Stomach smooth muscle (tissue), 2 donors: ENCODE results near the gene SGIP1.
"Not testable (repeated sequence)": the region's sequence is repeated elsewhere in the genome, so short reads cannot be mapped to it uniquely, and the experiment has no call there.

Source experiments
- H3K27ac ChIP-seq: one replicate; pipeline ENCODE4 v1.7.0; 2013; ENCODE audit warnings: mild to moderate bottlenecking, low read length, inconsistent platforms
- H3K27me3 ChIP-seq, 2 donors: one replicate each; pipeline ENCODE4 v1.7.0; 2013; ENCODE audit warnings: low read length in 2 of 2; ENCODE audit not compliant: insufficient read depth in 2 of 2, control insufficient read depth in 1 of 2
- H3K36me3 ChIP-seq, 2 donors: one replicate each; pipeline ENCODE4 v1.7.0; 2013; ENCODE audit warnings: low read length in 2 of 2; ENCODE audit not compliant: control insufficient read depth in 2 of 2, insufficient read depth in 2 of 2
- H3K4me1 ChIP-seq: one replicate; pipeline ENCODE4 v1.7.0; 2013; ENCODE audit warnings: low read length; ENCODE audit not compliant: control insufficient read depth, insufficient read depth
- H3K4me3 ChIP-seq, 2 donors: one replicate each; pipeline ENCODE4 v1.7.0; 2013; ENCODE audit warnings: low read length in 2 of 2
- H3K9ac ChIP-seq, 2 donors: one replicate each; pipeline ENCODE4 v1.7.0; 2013; ENCODE audit warnings: low read length in 2 of 2, mild to moderate bottlenecking in 1 of 2
- H3K9me3 ChIP-seq, 2 donors: one replicate each; pipeline ENCODE4 v1.7.0; 2013; ENCODE audit warnings: low read length in 2 of 2; ENCODE audit not compliant: control insufficient read depth in 2 of 2
- donor health status: healthy.
- donor health status: Pancreatic carcinoma.

Gene SGIP1

DNA sequence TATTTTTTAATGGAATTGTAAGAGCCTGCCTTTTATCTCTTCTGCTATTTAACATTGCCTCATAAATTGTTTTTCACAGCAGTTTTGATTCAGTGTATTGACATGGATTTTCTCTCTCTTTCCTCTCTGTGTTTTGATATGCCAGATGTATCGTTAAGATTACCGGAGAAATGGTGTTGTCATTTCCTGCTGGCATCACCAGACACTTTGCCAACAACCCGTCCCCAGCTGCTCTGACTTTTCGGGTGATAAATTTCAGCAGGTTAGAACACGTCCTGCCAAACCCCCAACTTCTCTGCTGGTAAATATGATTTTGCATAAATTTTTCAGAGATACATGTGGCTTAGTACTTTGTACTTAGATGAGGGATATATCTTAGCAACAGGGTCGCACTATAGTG is 195.2 kb downstream of the SGIP1 start:
- no peaks in the 10 kb centered on the region for H3K4me1 ChIP-seq
- no peaks in the 10 kb centered on the region for H3K27me3 ChIP-seq
- no peak overlapping the region for H3K27ac ChIP-seq
- no peaks in the 10 kb centered on the region for H3K36me3 ChIP-seq
- no peak overlapping the region for H3K4me3 ChIP-seq
- no peaks in the 10 kb centered on the region for H3K9me3 ChIP-seq
- H3K9ac ChIP-seq = no peak overlapping the region

DNA sequence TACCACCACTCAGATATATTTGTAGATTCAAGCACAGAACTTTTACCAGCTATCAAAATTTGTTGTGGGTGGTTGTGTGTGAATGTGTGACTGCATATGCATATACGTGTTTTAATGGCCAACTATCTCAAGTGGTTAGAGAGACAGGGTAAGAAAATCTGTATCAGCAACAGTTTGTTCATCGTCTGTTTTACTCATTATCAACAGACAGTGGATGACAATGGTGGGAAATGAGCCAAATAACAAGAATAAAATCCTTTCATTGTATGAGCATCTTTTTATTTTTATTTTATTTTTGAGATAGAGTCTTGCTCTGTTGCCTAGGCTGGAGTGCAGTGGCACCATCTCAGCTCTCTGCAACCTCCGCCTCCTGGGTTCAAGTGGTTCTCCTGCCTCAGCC is 195.6 kb downstream of the SGIP1 start:
- Histone ChIP-seq H3K9me3 (no peaks in the 10 kb centered on the region), H3K27me3 (no peaks in the 10 kb centered on the region), H3K4me1 (no peaks in the 10 kb centered on the region), H3K9ac (no peak overlapping the region), H3K4me3 (no peak overlapping the region), H3K27ac (no peak overlapping the region), H3K36me3 (no peaks in the 10 kb centered on the region)

GRCh38 chr1:66730462-66730861 is 196.5 kb downstream of the SGIP1 start:
- Histone ChIP-seq H3K27ac (no peak overlapping the region), H3K36me3 (no peaks in the 10 kb centered on the region), H3K27me3 (no peaks in the 10 kb centered on the region), H3K9ac (no peak overlapping the region), H3K4me1 (no peaks in the 10 kb centered on the region), H3K9me3 (no peaks in the 10 kb centered on the region), H3K4me3 (no peak overlapping the region)

- no peak overlapping the region for H3K4me3 ChIP-seq
- H3K4me1 ChIP-seq = no peaks in the 10 kb centered on the region
- no peaks in the 10 kb centered on the region for H3K36me3 ChIP-seq
- H3K9me3 ChIP-seq = no peaks in the 10 kb centered on the region
- no peak overlapping the region for H3K27ac ChIP-seq
- H3K9ac ChIP-seq = no peak overlapping the region
- no peaks in the 10 kb centered on the region for H3K27me3 ChIP-seq
Observed at GRCh38 chr1:66731170-66731865, 197.4 kb downstream of the SGIP1 start.

- Histone ChIP-seq H3K4me3 (no peak overlapping the region), H3K27me3 (no peaks in the 10 kb centered on the region), H3K9me3 (no peaks in the 10 kb centered on the region), H3K27ac (no peak overlapping the region), H3K36me3 (no peaks in the 10 kb centered on the region), H3K9ac (no peak overlapping the region), H3K4me1 (no peaks in the 10 kb centered on the region)
Observed at GRCh38 chr1:66732407-66733166, 198.6 kb downstream of the SGIP1 start.

DNA sequence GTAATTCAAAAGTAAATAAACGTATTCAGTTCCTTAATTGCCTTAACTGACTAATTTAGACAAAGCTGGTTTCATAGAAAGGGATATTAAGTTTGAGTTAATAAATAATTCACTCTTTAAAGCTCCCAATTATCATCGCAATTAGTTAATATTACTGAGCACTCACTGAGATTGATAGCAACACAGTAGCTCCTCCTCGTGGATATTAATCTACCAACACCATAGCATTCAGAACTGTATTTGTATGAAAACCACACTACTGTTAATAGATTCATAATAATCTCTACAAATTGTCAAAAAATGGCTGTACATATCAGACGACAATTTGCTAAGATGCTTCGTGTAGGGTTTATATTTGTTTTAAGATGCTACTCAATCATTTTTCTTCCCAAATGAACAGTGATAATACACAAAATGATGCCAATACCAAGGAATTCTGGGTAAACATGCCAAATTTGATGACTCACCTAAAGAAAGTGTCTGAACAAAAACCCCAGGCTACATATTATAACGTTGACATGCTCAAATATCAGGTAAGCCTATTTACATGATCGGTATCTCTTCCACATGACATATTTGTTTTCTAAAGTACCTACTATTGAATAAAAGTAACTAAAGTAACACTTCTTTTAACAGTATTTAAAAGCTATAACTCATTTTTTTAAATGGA is 199.5 kb downstream of the SGIP1 start:
- no peaks in the 10 kb centered on the region for H3K27me3 ChIP-seq
- no peaks in the 10 kb centered on the region for H3K36me3 ChIP-seq
- no peaks in the 10 kb centered on the region for H3K9me3 ChIP-seq
- no peak overlapping the region for H3K4me3 ChIP-seq
- no peak overlapping the region for H3K27ac ChIP-seq
- no peak overlapping the region for H3K9ac ChIP-seq
- no peaks in the 10 kb centered on the region for H3K4me1 ChIP-seq

GRCh38 chr1:66734531-66734930 is 200.6 kb downstream of the SGIP1 start:
- not testable (repeated sequence) for H3K9me3 ChIP-seq, H3K27ac ChIP-seq, H3K4me1 ChIP-seq, H3K36me3 ChIP-seq, H3K27me3 ChIP-seq, H3K9ac ChIP-seq, H3K4me3 ChIP-seq

- H3K4me3 ChIP-seq = no peak overlapping the region
- no peaks in the 10 kb centered on the region for H3K27me3 ChIP-seq
- H3K36me3 ChIP-seq = peaks cover 0 to 5% of the 10 kb centered on the region in 2 donors
Observed at GRCh38 chr1:66737836-66738235, 203.9 kb downstream of the SGIP1 start.

DNA sequence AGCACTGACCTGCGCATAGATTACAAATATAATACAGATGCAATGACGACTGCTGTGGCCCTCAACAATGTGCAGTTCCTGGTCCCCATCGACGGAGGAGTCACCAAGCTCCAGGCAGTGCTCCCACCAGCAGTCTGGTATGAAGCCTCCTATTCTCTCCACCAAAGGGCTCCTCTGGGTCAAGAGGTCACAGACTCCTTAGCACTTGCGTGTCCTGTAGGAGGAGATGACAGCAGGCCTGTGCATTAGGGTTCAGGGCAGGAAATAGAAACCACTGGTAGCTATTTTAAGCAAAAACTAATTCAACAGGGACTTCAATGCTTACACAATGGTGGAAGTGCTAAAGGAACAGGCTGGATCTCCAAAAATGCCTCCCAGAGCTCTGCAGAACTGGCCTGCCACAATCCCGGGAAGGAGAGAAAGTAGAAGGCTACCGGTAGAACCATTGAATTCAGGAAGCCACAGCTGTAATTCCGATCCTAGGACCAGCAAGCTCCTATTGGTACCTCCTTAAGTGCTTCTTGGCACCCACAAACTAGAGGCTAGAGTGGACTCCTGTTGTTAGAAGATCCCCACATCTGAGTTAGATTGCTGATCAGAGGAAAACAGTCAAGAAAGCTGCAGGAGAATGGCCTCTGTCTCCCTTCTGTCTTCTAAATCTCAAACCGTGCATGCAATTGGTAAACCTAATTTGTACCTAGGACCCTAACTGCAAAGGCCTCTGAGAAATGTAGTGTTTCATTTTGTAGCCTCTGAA is 205.6 kb downstream of the SGIP1 start:
- Histone ChIP-seq H3K36me3 (peaks cover 0 to 5% of the 10 kb centered on the region in 2 donors), H3K4me1 (no peaks in the 10 kb centered on the region), H3K27ac (no peak overlapping the region), H3K4me3 (no peak overlapping the region), H3K9me3 (no peaks in the 10 kb centered on the region), H3K27me3 (no peaks in the 10 kb centered on the region), H3K9ac (no peak overlapping the region)

More at GRCh38 chr1:66737836-66738235, 203.9 kb downstream of the SGIP1 start:
- H3K9ac ChIP-seq = no peak overlapping the region
- H3K27ac ChIP-seq = no peak overlapping the region
- no peaks in the 10 kb centered on the region for H3K4me1 ChIP-seq
- H3K9me3 ChIP-seq = no peaks in the 10 kb centered on the region

- H3K9ac ChIP-seq = no peak overlapping the region
Observed at GRCh38 chr1:66745451-66745850, 211.5 kb downstream of the SGIP1 start.

More at GRCh38 chr1:66745451-66745850, 211.5 kb downstream of the SGIP1 start:
- Histone ChIP-seq H3K27me3 (no peaks in the 10 kb centered on the region), H3K4me3 (no peak overlapping the region), H3K36me3 (no peaks in the 10 kb centered on the region), H3K9me3 (no peaks in the 10 kb centered on the region), H3K4me1 (no peaks in the 10 kb centered on the region), H3K27ac (no peak overlapping the region)
